Embryonic facial prominence (tissue), 1 donor: ENCODE data around the gene MAD2L1.
A peak's percentile ranks its signal among the peaks of the same experiment; 100 is the strongest.

ENCODE experiments used
- DNase-seq: peaks from one replicate; pipeline ENCODE4 v3.0.0-alpha.2; 2016; ENCODE audit errors: extremely low spot score

Gene MAD2L1

DNA sequence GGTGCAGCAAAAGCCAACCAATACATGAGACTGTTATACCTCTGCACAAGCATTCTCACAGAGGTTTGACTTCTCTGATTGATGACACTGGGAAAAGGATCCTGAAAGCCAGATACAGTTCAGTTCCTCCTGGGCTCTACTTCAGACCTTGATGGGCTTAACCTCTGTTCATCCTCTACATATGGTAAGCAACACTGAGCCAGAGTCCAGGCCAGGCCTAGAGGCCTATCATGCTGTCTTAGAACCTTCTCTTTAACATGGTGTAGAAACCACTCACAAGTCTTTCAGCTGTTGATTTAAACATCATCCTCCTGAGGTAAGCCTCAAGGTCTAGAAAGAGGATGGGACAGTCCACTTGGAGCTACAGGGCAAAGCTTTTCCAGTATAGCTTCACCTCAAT, 9.2 kb downstream of the MAD2L1 start:
- DNase-seq: no peak

DNA sequence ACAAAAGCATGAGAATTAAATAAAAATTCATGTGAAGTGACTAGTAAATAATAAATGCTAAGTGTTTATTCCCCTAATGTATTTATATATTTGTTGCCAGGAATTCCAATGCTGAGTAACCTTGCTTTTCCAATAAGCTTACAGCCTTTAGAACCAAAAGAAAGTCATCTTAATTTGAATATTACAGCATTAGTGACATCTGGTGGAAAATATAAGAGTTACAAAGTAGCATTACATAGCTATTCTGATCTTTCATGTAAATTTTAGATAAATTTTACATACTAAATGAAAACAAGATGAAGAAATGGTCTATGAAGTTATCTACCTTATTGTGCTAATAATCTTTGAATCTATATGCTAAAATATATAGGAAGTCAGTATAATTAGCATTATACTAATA, 10.4 kb downstream of the MAD2L1 start:
- peak; percentile 43 for DNase-seq

DNA sequence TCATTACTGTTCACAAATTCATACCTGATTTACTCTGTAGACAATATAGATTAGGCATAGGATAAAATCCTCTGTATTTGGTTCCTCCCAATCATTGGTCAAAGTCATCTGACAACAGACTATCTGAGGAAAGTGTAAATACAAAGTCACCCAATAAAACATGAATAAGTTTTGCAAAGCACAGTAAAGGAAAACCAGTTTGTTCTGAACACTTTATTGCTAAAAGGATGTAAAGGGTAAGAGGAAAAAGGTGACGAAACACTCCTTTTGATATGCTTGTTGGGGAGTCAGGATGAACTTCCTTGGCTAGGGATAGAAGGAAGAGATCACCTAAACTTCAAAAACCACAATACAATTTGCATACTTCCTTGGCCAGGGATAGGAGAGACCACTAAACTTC, 10.9 kb downstream of the MAD2L1 start:
- no peak for DNase-seq

DNA sequence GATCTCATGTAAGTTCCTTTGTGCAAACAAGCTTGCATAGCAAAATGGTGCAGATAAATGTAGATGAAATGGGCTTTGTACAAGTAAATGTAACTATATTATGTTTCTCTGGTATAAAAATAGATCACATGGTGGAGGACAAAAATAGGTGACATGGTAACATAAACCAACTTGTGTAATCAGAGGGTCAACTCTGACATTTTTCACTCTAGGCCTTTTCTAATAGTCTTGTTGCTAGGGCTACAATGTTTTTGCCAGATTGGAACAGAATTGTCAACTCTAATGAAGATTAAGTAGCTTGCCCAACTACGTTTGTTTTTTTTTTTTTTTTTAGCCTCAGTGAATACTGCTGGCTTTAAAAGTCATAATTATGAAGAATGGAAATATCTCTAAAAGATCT, 11.5 kb downstream of the MAD2L1 start:
- DNase-seq: no peak

DNA sequence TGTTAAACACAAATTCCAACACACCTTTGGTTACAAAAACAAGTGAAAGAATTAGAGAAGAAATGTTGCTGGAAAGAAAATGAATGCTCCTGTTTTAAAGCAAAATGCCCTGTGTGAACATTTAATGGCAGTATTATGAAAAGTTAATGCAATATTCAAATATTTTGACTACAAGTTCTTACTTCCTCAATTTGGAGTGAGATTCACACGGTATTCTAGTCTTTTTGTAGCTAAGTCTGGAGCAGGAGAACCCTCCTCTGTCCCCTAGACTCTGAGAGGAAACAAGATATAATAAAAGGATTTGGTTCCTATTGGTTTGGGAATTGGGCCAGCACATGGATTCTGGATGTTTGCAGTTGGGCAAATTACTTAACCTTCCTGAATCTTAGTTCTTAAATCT, 12.7 kb downstream of the MAD2L1 start:
- no peak for DNase-seq

DNA sequence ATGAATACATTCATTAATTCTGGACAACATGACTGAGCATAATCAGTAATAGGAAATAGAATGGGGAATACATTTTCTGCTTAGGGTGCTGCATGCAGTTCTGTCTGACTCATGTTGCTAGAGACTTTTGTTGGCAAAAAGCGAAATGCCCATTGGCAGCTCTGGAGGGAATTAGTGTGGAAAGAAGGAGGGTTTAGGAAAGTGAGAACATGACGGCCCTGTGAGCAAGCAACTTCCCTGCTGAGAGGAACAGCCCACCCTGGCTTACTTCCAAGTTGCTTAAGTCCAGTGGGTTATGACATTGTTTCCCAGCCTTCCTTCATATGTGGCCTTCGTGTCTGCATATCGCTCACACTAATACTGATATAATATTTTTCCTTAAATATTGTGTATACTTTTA, 13.8 kb downstream of the MAD2L1 start:
- DNase-seq: no peak

DNA sequence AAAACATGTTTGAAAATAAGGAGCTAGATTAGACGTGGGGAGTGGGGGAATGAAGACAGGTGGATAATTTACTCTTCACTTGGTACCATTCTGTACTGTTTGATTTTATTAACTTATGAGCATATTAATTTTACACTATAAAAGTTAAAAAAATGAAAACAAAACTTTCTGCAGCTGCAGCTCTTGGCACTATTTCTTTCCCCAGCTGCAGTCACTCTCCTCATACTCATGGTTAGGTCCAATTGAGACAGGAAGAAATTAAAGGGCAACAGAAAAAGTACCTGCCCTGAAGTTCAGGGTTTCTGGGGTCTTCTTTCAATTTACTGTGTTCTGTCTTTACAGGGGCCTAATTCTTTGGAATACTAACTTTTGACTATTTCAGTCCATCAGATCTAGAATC, 15.4 kb downstream of the MAD2L1 start:
- no peak for DNase-seq

DNA sequence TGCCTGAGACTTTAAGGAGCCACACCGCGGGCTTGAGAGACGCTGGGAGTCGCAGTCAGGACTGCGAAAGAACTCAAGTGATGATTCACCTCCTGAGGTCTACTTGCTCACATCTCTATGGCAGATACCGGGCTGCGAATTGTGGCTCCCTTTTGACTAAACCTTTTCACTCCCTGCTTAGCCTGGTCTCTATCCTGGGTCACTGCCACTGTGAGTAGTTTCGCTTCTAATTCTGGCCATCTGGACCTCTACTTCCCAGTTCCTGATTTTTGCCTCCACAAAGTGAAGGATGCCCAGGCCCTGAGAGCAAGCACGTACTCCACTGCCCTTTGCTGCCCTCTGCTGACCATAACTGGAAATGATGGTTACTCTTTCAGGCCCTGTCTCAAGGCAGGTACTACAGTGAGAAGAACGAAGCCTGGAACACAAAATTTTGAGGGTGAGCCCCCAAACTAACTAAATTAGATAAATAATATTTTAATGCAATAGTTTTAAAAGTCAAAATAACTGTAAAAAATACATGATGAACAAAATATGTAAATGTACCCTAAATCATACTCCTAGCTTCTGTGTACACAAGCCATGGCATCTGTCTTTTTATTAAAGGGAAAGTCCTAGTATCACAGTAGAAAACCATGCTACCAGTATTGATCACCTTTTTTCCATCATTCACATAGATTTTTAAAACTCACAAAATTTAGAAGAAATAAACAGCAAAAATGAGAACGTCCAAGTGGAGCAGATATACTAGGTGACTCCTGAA, 16.7 kb downstream of the MAD2L1 start:
- peak; percentile 62 for DNase-seq

DNA sequence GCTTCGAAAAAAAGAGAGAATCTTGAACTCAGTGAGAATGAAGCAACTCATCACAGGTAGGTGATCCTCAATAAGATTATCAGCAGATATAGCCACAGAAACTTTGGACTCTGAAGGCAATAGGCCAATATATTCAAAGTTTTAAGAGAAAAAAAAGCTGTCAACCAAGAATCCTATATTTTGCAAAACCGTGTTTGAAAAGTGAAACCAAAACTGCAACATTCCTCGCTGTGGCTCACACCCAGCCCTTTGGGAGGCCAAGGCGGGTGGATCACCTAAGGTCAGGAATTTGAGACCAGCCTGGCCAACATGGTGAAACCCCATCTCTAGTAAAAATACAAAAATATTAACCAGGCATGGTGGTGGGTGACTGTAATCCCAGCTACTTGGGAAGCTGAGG, 22.8 kb downstream of the MAD2L1 start:
- no peak for DNase-seq

DNA sequence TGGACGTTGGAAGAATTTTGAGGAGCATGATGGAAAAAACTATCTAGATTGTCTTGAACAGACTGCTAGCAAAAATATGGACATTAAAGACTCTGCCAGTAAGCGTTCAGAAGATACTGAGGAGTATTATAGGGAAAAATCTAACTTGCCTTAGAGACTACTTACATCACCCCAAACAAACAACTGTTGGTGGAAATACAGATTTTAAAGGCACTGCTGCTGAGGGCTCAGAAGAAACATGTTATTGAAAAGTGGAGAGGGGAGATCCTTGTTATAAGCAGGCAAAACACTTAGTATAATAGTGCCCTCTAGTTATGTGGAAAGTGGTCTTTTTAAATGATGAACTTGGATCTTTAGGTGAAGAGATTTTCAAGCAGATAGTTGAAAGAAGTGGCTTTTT, 29.2 kb downstream of the MAD2L1 start:
- no peak for DNase-seq

DNA sequence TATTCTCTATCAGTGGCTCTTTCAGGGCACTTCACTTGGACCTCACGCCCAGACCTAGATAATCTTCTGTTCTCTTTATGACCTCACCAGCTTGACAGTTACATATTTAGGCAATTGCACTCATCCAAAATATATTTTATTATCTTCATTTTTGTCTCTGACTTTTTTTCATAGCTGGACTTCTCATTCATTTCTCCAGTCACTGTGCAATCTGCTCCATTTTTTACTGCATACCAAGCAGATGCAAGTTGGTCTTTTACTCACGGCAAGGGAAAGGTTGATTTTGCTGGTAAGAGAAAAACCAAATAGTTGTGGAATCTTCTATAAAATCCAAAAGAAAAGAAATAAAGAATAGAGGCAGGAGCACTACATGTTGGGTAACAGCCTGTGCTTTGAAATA, 31.7 kb downstream of the MAD2L1 start:
- DNase-seq: no peak

DNA sequence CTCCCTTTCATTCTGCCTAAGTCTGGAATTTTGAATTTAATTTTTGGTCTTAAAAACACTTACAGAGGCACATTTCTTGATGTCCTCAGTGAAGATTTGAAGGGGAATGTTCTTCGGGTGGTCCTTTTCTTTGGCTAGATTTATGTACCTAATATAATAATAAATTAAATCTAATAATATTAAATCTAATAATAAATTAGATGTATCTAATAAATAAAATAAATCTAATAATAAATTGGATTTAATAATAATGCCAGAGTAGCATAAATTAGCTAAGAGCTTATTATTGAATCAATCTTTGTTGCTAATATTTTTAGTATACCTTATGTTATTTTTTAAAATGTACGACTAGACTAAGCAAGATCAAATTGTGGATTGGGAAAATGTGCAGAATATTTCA, 39.8 kb downstream of the MAD2L1 start:
- DNase-seq: no peak

DNA sequence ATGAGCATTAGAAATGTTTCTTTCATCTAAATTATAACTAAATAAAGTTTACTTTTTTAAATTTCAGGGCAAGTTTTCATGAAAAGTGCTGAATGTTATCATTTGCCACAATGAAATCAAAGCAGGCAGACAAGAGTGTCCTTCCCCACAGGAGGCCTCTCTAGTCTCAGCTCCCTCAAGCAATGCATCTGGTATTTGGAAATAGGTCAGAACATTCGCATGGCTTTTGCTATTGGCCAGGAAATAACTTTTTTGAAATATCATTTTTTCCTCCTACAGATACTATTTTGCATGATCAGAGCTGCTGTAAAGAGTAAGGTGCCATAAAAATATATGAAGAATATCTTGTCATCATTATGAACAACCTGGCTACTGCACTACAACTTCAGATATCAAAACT, 41.1 kb downstream of the MAD2L1 start:
- no peak for DNase-seq

DNA sequence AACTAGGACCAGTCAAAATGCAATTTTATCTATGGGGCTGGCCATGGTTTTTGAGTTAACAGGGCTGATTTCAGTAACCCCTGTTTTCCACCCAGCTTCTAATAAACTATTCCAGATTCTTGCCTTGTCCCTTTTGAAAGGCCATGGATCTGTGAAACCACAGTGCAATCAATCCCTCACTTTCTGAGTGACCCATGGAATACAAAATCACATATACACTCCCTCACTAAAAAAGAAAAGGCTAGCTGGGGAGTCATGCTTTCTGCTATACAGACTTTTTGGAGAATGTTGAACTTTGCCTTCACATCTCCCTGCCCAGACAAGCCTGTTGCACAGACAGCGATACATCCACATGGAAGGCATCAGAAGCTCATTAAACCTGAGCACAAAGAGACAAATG, 47.9 kb downstream of the MAD2L1 start:
- no peak for DNase-seq

DNA sequence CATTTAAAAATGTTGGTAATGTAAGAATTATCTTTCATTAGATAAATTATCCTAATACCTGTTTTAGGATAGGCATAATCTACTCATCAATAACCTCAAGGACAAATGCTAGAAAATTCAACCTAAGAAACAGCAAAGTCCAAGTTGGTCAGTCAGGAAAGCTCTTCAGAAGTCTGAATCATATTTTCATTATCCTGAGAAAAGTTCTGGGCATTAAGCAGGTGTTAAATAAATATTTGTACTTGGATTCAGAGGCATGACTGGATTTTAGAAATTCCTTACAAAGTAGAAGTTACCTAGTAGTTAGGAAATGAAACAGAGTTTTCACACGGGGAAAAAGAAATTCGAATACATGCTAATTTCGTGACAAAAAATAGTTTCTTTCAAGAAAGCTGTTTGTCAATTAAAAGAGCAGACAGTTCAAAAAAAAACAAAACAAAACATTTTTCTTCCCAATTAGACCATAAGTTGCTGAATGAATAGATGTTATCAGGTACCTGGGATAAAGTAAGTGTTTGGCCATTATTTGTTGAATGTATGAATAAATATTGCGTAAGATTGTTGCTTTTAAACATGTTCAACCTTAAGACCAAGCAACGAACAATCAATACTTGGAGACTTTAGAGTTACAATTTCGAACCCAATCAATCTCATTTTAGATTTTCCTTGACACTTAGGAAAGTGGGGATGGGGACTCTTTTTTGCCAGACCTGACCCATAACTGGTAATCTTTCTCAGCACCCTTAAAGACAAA, 48.5 kb downstream of the MAD2L1 start:
- DNase-seq: no peak

DNA sequence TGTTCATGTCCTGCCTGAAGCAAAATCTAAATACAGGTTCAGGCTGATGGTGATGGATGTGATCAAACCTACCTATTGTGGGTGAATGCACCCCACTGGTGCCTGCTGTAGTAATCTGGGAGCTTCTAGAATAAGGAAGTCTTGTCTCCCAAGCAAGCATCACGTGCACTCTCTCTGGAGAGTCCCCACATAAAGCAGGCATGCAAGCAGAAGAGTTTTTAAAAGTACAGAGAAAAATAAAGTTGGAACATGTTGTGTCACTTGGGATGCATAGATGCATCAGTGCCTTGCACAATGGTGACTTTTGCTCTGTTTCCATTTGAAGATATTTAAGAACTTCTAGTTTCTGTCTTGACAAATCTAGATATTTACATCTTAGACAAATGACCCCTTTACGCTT, 54.9 kb downstream of the MAD2L1 start:
- no peak for DNase-seq

DNA sequence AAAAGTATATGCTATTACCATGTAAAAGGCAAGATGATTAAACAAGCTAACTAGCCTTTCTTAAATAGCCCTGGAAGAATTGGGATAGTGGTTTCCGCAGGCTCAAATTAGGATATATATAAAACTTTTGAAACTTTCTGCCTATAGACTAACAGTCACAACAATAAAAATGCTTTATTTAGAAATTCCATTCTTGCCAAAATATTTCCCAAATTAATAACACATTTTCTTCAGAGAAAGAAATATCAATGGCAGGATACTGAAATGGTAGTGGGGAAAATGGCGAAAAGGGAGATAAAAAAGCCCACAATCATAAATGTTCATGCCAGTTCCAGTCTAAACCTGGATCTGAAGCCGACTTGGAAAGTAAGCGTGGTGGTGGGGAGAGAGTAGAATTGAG, 56.0 kb downstream of the MAD2L1 start:
- DNase-seq: no peak

DNA sequence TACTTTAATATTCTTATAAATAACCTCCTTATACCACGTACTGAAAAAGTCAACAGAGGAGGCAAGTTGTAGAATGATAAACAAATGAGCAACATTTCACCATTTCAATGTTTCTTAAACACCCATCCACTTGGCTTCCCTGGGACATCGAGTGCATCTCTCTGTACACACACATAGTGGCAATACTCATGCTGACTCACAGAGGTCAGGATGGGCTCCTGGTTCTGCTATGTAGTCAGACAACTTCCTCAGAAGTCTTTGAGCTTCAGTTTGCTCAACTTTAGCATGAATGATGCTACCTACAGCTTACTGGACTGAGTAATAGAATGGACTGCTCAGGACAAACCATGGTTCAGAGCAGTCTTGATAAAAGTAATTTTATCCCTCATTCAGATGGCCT, 56.9 kb downstream of the MAD2L1 start:
- DNase-seq: no peak

DNA sequence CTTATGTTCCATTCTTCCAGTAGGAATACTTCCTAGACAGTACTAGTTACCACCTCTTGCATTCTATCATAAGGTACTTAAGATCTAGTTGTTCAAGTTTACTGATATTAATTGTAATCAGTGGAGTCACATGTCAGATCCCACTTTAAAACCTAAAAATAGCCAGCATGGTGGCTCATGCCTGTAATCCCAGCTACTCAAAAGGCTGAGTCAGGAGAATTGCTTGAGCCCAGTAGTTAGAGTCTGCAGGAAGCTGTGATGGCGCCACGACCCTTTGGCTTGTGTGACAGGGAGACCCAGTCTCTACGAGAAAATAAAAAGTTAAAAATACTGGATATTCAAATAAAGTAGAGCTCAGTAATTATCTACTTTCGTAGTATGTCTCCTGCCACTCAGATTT, 57.7 kb downstream of the MAD2L1 start:
- no peak for DNase-seq

DNA sequence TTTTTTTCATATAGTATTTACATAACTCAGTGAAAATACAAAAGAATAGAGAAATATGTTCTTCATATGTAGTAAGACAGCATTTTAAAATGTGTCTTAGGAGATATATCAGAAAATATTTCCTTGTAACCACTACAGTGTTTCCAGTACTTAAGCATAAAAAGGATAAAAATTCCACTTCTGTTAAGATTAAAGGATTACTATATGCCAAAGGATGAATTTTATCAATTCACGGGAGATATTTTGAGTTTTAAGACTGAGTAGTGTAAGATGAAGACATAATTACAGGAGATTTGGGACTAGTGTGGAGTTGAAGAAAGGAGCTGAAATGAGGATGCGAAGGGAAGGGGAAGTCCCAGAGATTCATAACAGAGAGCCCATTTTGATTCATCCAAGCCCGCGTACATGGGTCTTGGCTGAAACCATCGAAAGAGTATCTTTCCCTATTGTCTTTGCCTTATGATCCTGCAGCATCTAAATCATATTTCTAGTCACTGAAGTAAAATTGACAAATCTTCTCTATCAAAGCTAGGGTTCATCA, 58.7 kb downstream of the MAD2L1 start:
- no peak for DNase-seq

DNA sequence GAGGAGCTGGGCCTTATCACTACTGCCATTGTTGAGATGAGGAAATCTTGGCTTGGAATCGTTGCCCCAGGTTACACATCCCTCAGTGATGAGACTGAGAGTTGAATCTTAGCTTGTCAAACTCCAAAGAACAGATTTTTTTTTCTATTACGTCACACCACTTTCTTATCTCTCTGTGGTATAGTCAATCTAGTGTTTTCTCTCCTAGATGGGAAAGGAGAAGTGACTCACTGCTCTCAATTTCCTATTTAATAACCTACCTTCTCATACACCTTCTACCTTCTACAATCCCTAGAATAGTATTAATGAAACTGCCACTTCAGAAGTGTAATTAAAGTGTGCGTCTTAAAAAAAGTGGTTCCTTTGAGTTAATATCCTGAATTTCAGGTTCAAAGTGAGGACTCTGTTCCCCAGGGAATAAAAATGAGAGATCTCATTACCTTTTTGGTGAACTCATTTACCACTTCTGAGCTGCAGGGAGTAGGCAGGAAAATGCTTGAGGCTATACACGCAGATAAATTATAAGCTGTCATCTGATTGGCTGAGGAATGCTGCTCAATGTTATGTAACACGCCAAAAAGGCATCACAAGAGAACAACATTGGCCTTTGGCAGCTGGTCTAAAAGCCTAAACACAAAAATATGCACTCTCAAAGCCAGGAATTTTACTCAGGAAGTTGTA, 59.3 kb downstream of the MAD2L1 start:
- peak; percentile 47 for DNase-seq
